EL (cell line): Measurements from ENCODE around the gene RBBP8NL.

Source experiments
- DNase-seq: peaks from one replicate; pipeline ENCODE4 v3.0.0-alpha.2; 2016

Gene RBBP8NL

DNA sequence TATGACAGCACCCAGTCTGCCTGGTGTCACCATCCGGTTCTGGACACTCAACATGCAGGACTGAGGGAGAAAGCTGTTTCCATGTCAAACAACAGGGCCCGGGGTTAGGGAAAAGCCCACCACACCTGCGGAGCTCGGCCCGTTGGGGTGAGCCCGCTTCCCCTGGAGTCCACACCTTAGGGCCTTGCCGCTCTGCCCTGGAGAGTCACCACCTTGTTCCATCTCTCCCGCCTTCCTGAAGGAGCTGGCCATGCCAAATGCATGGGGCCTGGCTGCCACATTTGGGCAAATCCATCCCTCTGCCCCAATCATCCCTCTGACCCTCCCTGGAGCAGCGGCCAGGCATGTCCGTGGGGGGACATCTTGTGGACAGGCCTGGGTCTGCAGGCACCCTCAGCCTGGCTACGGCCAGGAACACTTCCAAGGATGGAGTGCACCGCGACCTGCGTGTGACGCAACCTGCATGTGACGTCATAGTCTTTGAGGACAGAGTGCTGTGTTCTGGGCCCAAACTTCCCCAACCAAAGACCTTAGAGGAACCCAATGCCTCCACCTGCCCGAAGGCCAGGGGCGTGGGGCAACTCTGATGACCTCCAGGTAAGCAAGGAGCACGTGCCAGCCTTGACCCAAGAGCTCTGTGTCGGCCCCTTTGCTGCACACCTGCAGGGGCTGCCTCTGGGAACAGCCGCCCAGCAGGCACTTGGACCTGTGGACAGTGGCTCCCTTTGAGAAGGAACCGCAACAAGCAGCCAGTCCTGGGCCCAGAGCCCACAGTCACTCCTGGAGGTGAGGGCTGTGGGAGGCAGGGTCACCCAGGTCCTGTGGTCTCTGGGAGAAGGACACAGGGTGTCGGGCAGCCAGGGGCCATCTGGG lies 22.0 kb downstream of the RBBP8NL start:
- peak; percentile 59 for DNase-seq

DNA sequence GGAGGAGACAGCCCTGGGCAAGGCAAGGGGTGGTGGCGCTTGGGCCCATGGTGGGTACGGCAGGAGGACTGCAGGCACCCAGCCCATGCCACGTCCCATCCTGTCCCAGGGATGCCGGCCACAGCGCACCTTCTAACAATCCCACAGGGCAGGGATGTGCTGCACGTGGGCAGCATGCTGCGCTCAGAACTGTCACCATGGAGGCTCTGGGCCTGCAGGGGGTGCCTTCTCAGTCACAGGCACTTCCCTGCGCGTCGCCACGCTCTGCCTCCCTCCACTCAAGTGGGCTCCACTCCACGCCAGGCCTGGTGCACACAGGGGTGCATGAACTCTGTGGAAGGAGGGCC lies 22.6 kb downstream of the RBBP8NL start:
- no peak for DNase-seq

DNA sequence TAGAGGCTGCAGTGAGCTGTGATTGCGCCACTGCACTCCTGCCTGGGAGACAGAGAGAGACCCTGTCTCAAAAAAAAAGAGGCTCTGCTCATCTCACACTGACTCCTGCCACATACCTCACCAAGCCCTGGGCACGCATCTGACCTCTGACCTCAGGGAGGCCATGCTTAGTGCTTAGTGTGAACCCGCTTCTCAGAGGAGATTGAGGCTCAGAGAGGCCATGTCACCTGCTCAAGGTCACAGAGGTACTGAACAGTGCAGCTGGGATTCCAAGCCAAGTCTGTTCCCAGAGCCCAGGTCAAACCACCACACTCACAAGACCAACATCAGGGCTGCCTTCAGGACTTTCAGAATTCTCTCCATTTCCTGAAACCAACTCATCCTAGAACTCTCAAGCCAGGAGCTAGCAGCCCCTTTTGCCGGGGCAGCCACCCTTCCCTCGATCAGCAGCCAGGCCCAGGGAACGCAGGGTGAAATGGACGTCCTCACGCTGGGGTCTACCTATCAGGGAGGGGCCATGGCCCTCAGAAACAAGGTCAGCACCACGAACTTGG lies 23.1 kb downstream of the RBBP8NL start:
- DNase-seq, result no peak

DNA sequence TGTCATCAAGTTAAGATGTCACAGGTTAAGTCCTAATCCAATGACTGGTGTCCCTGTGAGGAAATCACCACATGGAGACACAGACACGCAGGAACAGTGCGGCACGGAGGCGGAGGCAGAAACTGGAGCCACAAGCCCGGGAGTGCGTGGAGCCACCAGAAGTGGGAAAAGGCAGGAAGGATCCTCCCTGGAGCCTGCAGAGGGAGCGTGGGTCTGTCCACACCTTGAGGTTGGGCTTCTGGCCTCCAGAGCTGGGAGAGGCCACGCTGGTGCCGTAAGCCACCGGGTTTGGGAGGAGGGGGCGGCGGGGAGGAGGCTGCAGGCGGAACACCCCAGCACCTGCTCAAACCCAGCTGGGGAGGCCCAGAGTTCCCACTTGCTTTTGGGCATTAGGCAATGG lies 24.0 kb downstream of the RBBP8NL start:
- no peak for DNase-seq

DNA sequence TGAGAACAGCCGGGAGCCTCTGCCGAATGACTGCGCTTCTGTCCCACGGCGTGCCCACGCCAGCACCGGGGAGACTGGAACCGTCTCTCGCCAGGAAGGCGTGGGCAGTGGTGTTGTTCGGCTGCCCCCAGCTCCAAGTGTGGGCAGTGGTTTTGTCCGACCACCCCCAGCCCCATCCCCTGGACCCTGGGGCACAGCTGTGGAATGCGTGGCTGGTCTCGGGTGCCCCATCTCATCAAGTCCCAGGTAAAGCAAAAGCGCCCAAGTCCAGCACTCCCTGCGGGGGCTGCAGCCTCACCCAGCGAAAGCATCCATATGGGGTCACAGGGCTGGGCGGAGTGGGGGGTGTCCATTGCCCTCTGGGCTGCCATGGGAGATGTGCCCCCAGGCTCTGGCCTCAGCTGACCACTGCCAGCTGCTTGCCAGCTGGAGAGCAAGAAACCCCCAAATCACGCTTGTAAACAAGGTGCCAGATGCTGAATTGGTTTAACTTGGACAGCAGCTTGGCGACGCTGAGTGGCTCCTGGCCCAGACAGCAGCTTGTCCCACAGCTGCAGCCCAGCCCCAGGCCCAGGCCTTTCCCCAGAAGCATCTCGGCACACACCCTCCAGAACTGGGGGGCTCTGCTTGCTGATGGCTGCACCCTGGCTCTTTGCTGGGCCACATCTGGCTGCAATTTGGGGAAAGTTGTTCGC lies 24.7 kb downstream of the RBBP8NL start:
- DNase-seq, result no peak

DNA sequence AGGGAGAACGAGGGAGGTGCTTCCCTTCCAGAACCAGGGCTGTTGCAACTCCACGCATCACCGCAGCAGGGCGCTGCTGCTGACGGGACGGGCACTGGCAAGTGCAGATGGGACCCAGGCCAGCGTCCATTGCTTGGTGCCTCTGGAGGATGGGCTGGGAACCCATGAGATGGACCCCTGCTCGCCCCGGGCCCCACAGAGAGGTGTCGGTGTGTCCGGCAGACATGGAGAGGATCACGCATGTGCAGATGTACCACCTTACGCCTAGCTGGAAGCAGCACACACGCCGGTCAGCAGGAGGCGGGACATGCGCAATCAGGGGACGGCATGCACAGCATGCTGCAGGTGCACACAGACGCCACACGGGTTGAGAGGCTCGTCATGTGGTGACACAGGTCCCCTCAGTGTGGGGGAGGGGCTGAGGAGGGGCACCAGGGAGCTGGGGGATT lies 26.0 kb downstream of the RBBP8NL start:
- no peak for DNase-seq

DNA sequence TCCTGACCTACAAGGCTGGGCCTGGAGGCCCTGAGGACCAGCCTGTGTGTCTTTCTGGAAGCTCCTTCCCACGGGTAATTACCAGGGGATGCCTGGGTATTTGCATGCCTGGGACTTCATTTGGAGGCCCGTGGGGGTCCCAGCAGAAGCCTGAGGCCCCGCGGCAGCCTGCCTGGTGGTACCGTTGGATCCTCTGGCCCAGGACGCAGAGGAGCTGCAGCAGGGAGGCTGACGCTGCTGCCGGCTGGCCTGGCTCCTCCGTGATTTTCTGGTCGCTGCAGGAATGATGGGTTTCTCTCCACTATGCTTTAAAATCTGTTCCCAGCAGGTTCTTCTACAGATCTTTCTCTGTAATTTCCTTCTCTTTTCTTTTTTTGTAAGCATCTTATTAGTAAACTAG lies 26.8 kb downstream of the RBBP8NL start:
- no peak for DNase-seq

DNA sequence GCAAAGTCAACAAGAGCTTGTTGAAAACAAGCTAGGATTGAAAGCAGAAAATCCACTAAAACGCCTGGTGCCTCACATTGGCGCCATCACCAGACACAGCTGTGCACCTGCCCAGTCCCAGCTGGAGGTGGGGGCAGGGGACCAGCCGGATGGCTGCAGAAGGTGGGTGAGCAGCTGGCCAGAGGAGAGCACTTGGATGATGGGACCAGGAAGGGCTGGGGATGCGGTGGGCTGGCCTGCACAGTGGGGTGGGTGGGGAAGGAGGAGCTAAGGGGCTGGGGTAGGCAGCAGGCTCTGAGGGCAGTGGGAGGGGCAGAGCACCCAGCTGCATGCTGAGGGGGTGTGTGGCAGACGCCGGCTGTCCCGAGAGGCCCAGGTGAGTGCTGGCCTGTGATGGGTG lies 27.3 kb downstream of the RBBP8NL start:
- no peak for DNase-seq

DNA sequence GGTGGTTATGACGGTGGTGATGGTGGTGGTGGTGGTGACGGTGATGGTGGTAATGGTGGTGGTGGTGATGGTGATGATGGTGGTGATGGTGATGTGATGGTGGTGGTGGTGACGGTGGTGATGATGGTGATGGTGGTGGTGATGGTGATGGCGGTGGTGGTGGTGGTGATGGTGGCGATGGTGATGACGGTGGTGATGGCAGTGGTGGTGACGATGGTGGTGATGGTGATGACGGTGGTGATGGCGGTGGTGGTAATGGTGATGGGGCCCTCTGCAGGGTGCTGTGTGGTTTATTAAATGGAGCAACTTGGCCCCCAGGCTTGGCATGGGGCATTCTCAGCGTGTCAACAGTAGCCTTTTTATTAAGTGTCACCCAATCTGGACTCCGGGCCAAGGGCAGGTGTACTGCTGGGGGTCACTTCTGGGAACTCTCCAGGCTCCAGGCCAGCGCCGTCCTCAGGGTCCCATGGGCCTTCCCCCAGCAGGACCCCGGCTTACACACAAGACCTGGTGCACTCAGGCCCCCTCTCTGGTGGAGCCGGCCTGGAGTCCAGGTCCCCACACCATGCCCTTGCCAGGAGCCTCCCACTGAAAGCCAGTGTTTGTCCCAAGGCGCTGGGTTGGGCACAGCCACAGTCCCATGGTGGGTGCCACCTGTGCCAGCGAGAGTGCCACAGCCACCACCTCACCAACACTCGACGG lies 29.1 kb downstream of the RBBP8NL start:
- no peak for DNase-seq

DNA sequence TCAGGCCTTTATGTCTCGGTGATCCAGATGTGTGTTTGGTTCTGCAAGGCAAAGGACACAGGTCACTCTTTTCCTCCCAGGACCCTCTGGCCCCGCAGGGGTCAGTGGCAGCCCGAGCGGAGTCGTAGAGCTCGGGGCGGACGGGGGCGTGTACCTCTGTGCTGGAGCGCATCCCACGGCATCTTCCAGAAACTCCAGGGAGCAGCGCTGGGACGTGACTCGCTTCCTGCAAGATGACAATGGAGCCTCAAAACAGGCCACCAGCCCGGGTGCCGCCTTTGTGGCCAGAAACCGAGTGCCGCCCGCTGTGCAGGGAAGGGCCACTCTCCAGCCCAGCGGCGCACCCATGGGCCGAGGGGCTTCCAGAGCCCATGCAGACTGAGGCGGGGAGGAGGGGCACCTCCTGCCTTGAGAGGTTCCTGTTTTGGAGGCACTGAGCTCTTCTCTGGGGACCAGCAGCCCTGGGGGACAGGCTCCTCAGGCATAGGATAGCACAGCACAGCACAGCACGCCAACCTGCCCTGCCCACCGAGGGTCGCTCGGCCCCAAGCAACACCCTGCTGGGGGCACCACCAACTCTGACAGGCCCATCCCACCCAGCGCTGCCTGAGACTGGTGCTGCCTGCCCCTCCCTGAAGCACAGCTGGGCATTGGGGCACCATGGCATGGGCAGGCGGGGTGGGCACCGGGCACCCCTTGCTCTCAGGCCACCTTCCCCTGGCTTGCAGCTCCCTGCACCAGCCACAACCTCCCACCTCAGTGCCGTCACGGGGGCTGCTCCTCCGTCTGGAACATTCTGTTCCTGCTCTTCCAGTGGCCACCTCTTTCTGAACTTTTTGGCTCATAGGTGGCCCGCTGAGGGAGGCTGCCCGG lies 30.7 kb downstream of the RBBP8NL start:
- DNase-seq, result no peak

DNA sequence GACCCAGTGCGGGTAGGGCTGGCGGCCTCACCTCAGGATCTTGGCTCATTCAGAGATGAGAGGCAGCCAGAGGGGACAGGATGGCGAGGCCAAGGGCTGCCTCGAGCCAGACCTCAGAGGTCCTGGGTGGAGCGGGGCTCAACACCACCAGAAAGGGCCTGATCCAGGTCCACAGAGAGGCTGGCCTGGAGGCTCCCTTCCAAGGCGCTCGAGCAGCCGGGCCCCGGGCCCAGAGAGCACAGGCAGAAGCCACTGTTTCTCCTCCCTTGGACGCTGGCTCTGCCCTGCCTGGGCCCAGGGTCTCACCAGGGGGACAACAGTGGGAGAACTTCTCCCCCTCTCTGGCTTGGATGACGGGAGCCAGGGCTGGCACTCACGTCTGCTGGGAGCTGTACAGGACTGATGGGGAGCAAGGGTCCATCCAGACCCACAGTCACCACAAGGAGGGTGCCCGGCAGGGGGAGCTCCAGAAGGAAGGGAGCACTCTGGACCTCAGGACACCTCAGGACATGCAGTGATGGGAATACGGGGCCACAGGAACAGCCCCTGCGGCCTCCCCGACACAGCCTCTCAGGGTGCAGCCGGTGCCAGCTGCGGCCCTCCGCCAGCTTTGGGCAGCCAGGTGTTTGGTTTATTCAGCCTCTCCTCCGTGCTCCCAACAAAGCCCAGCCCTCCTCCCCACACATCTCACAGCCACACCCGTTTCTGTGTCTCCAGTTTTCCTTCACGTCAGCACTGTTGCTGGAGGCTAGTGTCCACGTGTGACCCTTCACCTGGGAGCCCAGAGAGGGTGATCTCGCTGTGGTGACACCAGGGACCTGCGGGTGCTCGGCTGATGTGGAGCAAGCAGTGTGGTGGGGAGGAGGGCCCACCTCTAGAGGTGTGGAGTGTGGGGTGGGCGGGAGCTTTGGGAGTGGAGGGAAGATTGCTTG lies 31.8 kb downstream of the RBBP8NL start:
- DNase-seq, result no peak

DNA sequence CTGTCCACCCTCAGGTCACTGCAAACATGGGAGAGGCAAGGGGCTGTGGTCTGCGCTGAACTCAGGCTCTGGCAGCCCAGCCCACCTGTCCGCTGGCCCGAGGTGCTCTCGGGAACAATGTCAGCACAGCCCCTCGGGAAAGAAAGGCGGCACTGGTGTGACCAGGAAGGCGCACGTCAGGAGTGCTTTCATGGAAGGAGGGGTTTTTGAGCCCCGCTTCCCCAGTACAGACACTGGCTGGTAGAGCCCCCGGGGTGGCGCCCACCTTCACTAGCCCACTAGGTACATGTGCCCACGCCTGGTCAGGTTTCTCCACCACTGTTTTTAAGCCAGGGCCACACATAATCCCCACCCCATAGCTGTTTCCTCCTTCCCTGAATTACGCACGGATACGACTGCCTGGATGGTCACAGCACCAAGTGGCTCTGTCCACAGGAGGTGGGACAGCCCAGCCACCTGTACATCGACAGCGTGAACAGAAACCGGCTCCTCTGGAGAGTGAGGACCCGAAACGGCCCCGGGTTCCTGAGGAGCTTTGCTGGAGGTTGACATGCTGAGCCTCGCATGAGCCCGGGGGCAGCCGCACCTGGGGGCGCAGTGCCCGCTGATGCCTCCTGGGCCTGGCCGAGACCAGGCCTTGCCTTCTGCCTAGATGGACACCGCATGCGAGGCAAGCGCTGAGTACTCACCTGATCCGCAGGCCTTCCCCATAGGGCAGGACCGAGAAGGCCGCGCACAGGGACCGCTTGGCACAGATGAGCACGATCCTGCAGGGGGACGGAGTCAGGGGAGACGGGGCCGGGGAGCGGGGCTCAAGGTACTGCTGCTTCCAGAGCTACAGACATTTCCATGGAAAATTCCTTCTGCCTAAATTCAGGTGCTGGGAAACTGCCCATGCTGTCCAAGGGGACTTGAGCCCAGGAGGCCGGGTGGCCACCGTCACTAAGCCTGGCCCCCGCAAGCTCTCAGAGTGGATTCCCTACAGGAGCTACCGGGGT lies 32.8 kb downstream of the RBBP8NL start:
- DNase-seq, result no peak

DNA sequence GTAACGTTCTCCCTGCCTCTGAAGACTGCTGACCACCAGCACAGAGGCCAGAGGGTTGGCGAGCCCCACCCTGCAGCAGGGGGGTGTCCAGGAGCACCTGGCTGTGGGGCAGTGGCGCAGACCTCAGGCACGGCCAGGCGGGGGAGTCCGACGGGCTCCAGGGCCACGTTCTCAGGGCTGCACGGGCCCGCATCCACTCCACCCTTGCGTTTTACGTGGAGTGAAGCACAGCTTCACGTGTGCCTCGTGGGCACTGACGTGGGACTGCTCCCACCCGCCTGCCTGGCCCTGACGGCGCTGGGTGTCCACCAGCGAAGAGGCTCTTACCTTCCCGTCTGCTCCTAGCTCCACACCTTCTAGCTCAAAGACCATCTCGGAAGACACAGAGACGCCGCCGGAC lies 33.5 kb downstream of the RBBP8NL start:
- no peak for DNase-seq

DNA sequence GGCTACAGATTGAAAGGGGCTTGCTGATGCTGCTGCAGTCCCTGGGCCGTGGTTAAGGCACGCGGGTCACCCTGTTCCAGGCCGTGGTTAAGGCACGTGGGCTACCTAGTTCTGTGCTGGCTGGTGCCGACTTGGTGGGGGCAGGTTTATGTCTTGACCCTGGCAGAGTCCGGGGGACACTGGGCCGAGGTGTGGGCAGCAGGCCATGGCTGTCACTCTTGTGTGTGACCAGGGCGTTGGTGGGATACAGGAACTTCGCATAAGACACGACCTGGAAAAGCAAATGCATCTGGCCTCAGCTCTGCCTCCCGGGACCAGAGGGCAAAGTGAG lies 34.0 kb downstream of the RBBP8NL start:
- DNase-seq, result no peak

DNA sequence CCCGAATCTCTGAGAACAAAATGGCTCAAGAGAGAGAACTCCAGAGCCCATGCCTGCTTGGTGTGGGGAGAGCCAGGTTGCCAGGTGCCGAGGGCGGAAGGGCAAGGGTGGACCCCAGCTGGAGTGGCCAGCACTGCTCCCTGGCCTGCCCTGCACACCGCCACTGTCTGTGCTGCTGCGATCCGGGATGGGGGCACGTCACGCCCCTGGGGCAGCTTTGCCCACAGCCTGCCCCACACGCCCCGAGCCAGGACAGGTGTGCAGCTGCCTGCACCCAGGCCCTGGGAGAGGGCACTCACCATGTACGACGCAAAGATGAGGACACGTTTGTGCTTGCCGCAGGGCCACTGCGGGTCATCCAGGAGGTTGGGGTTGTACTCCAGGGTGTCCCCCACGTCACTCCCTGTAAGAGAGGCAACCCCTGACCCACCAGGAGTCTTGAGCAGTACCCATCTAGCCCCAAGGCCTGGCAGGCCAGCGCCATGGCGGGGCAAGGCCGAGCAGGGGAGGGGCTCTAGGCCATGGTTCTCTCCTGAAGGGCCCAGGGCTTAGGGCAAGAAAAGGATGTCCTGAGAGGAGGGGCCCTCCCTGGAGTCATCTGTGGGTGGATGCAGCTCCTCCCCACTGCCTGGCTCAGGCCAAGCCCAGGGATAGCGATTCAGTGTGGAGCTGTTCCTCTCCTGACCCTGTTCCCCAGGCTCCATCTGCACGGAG lies 34.6 kb downstream of the RBBP8NL start:
- no peak for DNase-seq

DNA sequence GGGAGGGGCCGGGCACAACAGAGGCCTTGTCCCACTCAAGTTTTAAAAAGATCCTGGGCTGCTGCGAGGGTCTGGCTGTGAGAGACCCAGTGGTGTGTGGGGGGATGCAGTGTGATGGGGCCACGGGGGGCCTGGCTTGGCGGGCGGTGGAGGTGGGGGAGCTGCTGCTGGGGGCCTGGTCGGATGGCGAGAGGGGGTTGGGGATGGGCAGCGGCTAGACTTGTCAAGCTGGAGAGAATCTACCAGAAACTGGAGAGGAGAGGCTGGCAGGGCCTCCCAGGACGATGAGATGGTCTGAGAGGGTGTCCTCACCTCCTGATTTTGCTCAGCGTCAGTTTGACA lies 35.3 kb downstream of the RBBP8NL start:
- no peak for DNase-seq

DNA sequence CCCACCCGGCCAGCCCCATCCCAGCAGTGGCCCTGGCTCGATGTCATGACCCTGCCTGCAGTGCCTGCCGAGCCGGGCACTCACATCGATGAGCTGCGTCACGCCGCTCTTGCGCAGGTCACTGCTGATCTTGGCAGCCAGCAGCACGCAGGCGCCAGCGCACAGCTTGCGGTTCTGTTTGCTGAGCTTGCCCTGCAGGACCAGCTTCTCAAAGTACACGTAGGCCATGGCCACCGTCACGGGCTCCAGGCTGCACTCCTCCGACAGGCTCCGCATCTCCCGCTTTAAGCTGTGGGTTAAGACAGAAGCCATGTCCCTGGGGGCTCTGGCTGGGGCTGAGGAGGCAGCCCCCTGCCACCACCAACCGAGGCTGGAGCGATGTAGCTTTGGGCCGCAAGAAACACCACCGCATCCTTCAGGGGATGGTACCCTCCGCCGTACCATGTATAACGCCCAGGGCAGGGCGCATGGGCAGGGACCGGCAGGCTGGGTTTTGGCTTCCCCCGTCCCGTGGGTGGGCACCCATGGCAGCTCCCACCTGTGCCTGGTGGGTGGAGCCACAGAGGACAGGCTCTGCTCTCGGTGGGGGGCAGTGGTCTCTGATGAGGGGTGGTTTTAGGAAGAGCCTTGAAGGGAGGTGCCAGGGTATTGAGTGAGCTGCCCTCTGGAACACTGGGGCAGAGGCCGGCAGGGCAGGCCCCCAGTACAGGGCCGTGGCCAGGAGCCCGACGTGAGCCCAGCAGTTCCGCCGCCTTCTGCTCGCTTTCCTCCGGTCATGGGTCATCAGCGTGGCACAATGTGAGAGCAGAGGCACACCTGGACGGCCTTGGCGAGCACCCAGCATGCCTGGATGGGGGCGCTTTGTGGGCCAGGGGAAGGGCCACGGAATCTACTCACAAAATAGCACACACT lies 35.9 kb downstream of the RBBP8NL start:
- DNase-seq, result no peak
